GM21367 (cell line): Measurements from ENCODE around the gene HIF1A.

ENCODE experiments used
- ATAC-seq: cut with Tn5 transposase; IDR thresholded peaks from one replicate; pipeline ENCODE4 v1.9.1; 2021; ENCODE audit not compliant: unreplicated experiment

Gene HIF1A

GRCh38 chr14:61769893-61770292 lies 74.6 kb downstream of the HIF1A start:
- ATAC-seq: no peak

DNA sequence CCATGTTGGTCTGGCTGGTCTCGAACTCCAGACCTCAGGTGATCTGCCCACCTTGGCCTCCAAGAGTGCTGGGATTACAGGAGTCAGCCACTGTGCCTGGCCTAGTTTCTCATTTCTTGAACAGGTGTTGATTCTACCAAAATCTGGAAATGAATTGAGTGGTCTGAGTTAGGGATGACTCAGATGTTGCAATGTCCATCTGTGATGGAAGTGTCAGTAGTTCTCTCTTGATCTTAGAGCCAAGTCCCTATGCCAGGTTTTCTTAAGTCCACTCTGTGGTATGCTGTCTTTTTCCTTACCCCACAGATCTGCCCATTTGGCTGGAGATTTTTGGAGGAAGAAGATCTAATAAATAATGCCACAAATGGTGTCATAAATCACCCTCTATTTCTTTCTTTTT lies 79.5 kb downstream of the HIF1A start:
- ATAC-seq: no peak

- peak; percentile 75 for ATAC-seq
Measured at GRCh38 chr14:61780125-61780524, 84.8 kb downstream of the HIF1A start.

DNA sequence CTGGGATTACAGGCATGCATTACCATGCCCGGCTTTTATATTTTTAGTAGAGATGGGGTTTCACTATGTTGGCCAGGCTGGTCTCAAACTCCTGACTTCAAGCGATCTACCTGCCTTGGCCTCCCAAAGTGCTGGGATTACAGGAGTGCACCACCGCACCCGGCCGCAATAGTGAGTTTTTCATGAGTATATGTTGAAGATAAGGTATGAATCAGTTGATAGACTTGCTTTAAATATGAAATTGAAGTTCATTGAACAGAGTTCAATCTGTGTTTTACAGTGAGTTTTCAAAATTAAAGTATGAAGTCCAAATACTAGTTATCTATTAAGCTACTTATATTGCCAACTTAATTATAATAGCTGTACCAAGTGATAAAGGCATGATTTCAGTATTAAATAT lies 102.0 kb downstream of the HIF1A start:
- ATAC-seq: no peak
